ENCODE data around the gene NDRG4. TPM values are rescaled to one million over a fixed set of nuclear protein-coding genes. Genes with fewer than 3 reads are reported as not detected.

The NDRG4 gene
- total and polyA plus RNA-seq, 2 experiments from 2014 or later = 16.3 to 32.1 TPM

DNA sequence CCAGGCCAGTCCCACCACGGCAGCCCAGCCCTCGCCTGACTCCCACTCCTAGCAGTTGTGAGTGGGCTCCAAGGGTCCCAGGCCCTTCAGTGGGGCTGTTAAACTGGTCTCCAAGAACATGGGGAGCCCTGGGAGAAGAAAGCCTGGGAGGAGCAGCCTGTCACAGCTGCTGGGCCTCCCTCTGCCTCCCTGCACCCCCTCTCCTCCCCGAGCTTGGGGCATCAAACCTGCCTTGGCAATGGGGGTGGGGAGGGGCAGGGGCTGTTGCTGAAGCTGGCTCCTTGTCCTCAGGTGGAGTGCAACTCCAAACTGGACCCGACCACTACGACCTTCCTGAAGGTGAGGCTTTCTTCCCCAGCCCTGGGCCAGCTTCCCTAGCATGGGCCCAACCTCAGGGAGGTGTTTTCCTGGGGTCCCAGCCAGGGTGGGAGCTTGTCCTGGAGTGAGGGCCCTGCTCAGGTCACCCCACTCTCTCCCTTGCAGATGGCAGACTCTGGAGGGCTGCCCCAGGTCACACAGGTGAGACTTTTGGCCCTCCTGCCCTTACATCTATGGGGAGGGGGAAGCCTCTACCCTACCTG lies 8.8 kb downstream of the NDRG4 start:
- no peak overlapping the region for H3K27ac Mint-ChIP-seq
- peaks cover 3% of the 10 kb centered on the region; the same call in 1 of the 2 replicates for H4K20me1 ChIP-seq (replicated peaks; ENCODE audit: insufficient read depth)

More for the DNA sequence above, 8.8 kb downstream of the NDRG4 start:
- TF ChIP-seq POLR2AphosphoS5 (IDR thresholded peaks at IDR 0.05; ENCODE audit: low read depth) (no peak), CREB1 (CRISPR knock-in tag; IDR thresholded peaks at IDR 0.05; ENCODE audit: low read depth) (no peak), ZNF331 (CRISPR knock-in tag; IDR thresholded peaks at IDR 0.05; ENCODE audit: low read depth) (no peak), STAT1 (IDR thresholded peaks at IDR 0.05; ENCODE audit: unreplicated experiment) (no peak), JUNB (IDR thresholded peaks at IDR 0.05; ENCODE audit: unreplicated experiment) (no peak), ZNF114 (CRISPR knock-in tag; IDR thresholded peaks at IDR 0.05) (no peak), EZH2 (IDR thresholded peaks at IDR 0.05; ENCODE audit: low read depth, unreplicated experiment) (no peak), NANOG (IDR thresholded peaks at IDR 0.05; ENCODE audit: borderline replicate concordance) (no peak)
- TF ChIP-seq, protein P1, sequence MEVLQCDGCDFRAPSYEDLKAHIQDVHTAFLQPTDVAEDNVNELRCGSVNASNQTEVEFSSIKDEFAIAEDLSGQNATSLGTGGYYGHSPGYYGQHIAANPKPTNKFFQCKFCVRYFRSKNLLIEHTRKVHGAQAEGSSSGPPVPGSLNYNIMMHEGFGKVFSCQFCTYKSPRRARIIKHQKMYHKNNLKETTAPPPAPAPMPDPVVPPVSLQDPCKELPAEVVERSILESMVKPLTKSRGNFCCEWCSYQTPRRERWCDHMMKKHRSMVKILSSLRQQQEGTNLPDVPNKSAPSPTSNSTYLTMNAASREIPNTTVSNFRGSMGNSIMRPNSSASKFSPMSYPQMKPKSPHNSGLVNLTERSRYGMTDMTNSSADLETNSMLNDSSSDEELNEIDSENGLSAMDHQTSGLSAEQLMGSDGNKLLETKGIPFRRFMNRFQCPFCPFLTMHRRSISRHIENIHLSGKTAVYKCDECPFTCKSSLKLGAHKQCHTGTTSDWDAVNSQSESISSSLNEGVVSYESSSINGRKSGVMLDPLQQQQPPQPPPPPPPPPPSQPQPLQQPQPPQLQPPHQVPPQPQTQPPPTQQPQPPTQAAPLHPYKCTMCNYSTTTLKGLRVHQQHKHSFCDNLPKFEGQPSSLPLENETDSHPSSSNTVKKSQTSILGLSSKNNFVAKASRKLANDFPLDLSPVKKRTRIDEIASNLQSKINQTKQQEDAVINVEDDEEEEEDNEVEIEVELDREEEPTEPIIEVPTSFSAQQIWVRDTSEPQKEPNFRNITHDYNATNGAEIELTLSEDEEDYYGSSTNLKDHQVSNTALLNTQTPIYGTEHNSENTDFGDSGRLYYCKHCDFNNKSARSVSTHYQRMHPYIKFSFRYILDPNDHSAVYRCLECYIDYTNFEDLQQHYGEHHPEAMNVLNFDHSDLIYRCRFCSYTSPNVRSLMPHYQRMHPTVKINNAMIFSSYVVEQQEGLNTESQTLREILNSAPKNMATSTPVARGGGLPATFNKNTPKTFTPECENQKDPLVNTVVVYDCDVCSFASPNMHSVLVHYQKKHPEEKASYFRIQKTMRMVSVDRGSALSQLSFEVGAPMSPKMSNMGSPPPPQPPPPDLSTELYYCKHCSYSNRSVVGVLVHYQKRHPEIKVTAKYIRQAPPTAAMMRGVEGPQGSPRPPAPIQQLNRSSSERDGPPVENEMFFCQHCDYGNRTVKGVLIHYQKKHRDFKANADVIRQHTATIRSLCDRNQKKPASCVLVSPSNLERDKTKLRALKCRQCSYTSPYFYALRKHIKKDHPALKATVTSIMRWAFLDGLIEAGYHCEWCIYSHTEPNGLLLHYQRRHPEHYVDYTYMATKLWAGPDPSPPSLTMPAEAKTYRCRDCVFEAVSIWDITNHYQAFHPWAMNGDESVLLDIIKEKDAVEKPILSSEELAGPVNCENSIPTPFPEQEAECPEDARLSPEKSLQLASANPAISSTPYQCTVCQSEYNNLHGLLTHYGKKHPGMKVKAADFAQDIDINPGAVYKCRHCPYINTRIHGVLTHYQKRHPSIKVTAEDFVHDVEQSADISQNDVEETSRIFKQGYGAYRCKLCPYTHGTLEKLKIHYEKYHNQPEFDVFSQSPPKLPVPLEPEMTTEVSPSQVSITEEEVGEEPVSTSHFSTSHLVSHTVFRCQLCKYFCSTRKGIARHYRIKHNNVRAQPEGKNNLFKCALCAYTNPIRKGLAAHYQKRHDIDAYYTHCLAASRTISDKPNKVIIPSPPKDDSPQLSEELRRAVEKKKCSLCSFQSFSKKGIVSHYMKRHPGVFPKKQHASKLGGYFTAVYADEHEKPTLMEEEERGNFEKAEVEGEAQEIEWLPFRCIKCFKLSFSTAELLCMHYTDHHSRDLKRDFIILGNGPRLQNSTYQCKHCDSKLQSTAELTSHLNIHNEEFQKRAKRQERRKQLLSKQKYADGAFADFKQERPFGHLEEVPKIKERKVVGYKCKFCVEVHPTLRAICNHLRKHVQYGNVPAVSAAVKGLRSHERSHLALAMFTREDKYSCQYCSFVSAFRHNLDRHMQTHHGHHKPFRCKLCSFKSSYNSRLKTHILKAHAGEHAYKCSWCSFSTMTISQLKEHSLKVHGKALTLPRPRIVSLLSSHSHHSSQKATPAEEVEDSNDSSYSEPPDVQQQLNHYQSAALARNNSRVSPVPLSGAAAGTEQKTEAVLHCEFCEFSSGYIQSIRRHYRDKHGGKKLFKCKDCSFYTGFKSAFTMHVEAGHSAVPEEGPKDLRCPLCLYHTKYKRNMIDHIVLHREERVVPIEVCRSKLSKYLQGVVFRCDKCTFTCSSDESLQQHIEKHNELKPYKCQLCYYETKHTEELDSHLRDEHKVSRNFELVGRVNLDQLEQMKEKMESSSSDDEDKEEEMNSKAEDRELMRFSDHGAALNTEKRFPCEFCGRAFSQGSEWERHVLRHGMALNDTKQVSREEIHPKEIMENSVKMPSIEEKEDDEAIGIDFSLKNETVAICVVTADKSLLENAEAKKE (CRISPR knock-in tag; IDR thresholded peaks at IDR 0.05) = no peak
- TF ChIP-seq, protein P2, sequence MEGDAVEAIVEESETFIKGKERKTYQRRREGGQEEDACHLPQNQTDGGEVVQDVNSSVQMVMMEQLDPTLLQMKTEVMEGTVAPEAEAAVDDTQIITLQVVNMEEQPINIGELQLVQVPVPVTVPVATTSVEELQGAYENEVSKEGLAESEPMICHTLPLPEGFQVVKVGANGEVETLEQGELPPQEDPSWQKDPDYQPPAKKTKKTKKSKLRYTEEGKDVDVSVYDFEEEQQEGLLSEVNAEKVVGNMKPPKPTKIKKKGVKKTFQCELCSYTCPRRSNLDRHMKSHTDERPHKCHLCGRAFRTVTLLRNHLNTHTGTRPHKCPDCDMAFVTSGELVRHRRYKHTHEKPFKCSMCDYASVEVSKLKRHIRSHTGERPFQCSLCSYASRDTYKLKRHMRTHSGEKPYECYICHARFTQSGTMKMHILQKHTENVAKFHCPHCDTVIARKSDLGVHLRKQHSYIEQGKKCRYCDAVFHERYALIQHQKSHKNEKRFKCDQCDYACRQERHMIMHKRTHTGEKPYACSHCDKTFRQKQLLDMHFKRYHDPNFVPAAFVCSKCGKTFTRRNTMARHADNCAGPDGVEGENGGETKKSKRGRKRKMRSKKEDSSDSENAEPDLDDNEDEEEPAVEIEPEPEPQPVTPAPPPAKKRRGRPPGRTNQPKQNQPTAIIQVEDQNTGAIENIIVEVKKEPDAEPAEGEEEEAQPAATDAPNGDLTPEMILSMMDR (conservative IDR thresholded peaks at IDR 0.05; ENCODE audit: low read depth in 2 of 2) = no peak
- TF ChIP-seq, protein P3, sequence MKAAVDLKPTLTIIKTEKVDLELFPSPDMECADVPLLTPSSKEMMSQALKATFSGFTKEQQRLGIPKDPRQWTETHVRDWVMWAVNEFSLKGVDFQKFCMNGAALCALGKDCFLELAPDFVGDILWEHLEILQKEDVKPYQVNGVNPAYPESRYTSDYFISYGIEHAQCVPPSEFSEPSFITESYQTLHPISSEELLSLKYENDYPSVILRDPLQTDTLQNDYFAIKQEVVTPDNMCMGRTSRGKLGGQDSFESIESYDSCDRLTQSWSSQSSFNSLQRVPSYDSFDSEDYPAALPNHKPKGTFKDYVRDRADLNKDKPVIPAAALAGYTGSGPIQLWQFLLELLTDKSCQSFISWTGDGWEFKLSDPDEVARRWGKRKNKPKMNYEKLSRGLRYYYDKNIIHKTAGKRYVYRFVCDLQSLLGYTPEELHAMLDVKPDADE (IDR thresholded peaks at IDR 0.05) = no peak
- Histone ChIP-seq H3K27me3 (ENCODE audit: insufficient read depth) (no peaks in the 10 kb centered on the region), H3K4me2 (no peak overlapping the region), H3K9me2 (ENCODE audit: insufficient read depth) (no peaks in the 10 kb centered on the region), H3K4me1 (ENCODE audit: insufficient read depth) (peaks cover 3% of the 10 kb centered on the region; the same call in 1 of the 2 replicates), H3K79me2 (replicated peaks; ENCODE audit: insufficient read depth) (peaks cover 6% of the 10 kb centered on the region), H3K36me3 (ENCODE audit: insufficient read depth) (no peaks in the 10 kb centered on the region), H3K27ac (ENCODE audit: low read depth) (no peak overlapping the region), H3F3A (replicated peaks; ENCODE audit: low read depth) (0 out of 2 replicates have a peak, but pooled peaks cover 4% of the 10 kb centered on the region), H2AFZ (no peak overlapping the region), H3K4me3 (no peak overlapping the region)
- Mint-ChIP-seq H3K27me3 (ENCODE audit: insufficient read depth, low read depth, poor library complexity) (peaks cover 24% of the 10 kb centered on the region), H3K4me3 (no peak overlapping the region), H3K36me3 (ENCODE audit: low read depth) (peaks cover 10% of the 10 kb centered on the region; the same call in 1 of the 3 replicates), H3K4me1 (peaks cover 34% of the 10 kb centered on the region), H3K9me3 (no peaks in the 10 kb centered on the region; the same call in 2 of the 3 replicates)
- DNase-seq (ENCODE audit: low spot score) (no peak), ATAC-seq (no peak)
